HepG2 (cell line): Measurements from ENCODE around the gene TNP2. TPM values are rescaled to one million over a fixed set of nuclear protein-coding genes. Genes with fewer than 3 reads are reported as not detected.

ENCODE experiments used
- ATF7 ChIP-seq, 2 experiments: fragments of 450-650 bp in 1 of 2; sonication (generic) in 1 of 2; formaldehyde crosslinking in 1 of 2; IDR thresholded peaks; 2 replicates each; pipeline versions ENCODE4 v1.4.0 to v1.6.1; 2016 to 2020; ENCODE audit warnings: antibody characterized with exemption in 1 of 2, mild to moderate bottlenecking in 1 of 2, missing genetic modification reagents in 1 of 2
- MEF2D ChIP-seq: sonication (generic); formaldehyde crosslinking; IDR thresholded peaks from 2 replicates; pipeline ENCODE4 v1.5.1; 2020; ENCODE audit warnings: mild to moderate bottlenecking, missing genetic modification reagents
- MXD1 ChIP-seq: sonication (generic); formaldehyde crosslinking; IDR thresholded peaks from 2 replicates; pipeline ENCODE4 v1.4.0; 2020; ENCODE audit warnings: mild to moderate bottlenecking, missing genetic modification reagents
- PRDM4 ChIP-seq: sonication (generic); formaldehyde crosslinking; IDR thresholded peaks from 2 replicates; pipeline ENCODE4 v1.9.0; 2021; ENCODE audit warnings: missing genetic modification reagents, borderline replicate concordance
- RNF2 ChIP-seq: fragments of 450-650 bp; conservative IDR thresholded peaks from 2 replicates; pipeline ENCODE4 v1.6.1; 2016; ENCODE audit warnings: low read depth
- RXRB ChIP-seq: IDR thresholded peaks from 2 replicates; pipeline ENCODE4 v1.6.1; 2016; ENCODE audit warnings: borderline replicate concordance, missing genetic modification reagents, missing compliant biosample characterization
- SRY ChIP-seq: sonication (generic); formaldehyde crosslinking; IDR thresholded peaks from 2 replicates; pipeline ENCODE4 v1.8.0; 2022; ENCODE audit warnings: mild to moderate bottlenecking, missing genetic modification reagents
- ZC3H13 ChIP-seq: sonication (generic); formaldehyde crosslinking; IDR thresholded peaks from 2 replicates; pipeline ENCODE4 v1.8.1; 2023; ENCODE audit warnings: mild to moderate bottlenecking, missing genetic modification reagents, moderate library complexity
- ZEB1 ChIP-seq: IDR thresholded peaks from 2 replicates; pipeline ENCODE4 v1.6.1; 2012; ENCODE audit warnings: mild to moderate bottlenecking, low read depth, inconsistent platforms; ENCODE audit not compliant: insufficient replicate concordance
- ZNF768 ChIP-seq: sonication (generic); formaldehyde crosslinking; IDR thresholded peaks from 2 replicates; pipeline ENCODE4 v1.4.0; 2020; ENCODE audit warnings: missing genetic modification reagents
- polyA plus RNA-seq, 8 experiments: library from polyadenylated mRNA; depleted of rRNA in 3 of 8; stranded (reverse) in 7 of 8; unstranded in 1 of 8; fragments of >200 nt; fragmentation: Illumina TruSeq in 4 of 8; extraction: Trizol in 4 of 8; gene quantifications; 2 replicates each; pipeline versions ENCODE4 v1.2.1 to v1.2.3, GENCODE V29; 2011 to 2016; ENCODE audit warnings: low read depth in 4 of 8, missing spikeins in 1 of 8, mixed read lengths in 1 of 8; ENCODE audit not compliant: insufficient read depth in 1 of 8
- total RNA-seq, 5 experiments: library from RNA; depleted of rRNA; stranded (reverse); fragments of >200 nt; fragmentation: Illumina TruSeq; extraction: Trizol; gene quantifications; 2 replicates each; pipeline ENCODE4 v1.2.3, GENCODE V29; 2016; ENCODE audit warnings: low read depth in 1 of 5
- TF ChIP-seq, protein P1 (sequence below): sonication (generic); formaldehyde crosslinking; IDR thresholded peaks from 2 replicates; pipeline ENCODE4 v1.8.1; 2023; ENCODE audit warnings: mild to moderate bottlenecking, missing genetic modification reagents
- TF ChIP-seq, protein P2 (sequence below): IDR thresholded peaks from 2 replicates; pipeline ENCODE4 v1.6.1; 2016; ENCODE audit warnings: mild to moderate bottlenecking, missing biosample characterization, missing genetic modification reagents
- TF ChIP-seq, protein P3 (sequence below): sonication (generic); formaldehyde crosslinking; conservative IDR thresholded peaks from 2 replicates; pipeline ENCODE4 v1.8.1; 2023; ENCODE audit warnings: missing genetic modification reagents
- TF ChIP-seq, protein P4 (sequence below): sonication (generic); formaldehyde crosslinking; IDR thresholded peaks from 2 replicates; pipeline ENCODE4 v1.4.0; 2020; ENCODE audit warnings: missing genetic modification reagents

The TNP2 gene
- total and polyA plus RNA-seq, 2 of the 13 experiments (the other 11 are each of a cell fraction or from before 2014, with no cell fraction given): not detected

DNA sequence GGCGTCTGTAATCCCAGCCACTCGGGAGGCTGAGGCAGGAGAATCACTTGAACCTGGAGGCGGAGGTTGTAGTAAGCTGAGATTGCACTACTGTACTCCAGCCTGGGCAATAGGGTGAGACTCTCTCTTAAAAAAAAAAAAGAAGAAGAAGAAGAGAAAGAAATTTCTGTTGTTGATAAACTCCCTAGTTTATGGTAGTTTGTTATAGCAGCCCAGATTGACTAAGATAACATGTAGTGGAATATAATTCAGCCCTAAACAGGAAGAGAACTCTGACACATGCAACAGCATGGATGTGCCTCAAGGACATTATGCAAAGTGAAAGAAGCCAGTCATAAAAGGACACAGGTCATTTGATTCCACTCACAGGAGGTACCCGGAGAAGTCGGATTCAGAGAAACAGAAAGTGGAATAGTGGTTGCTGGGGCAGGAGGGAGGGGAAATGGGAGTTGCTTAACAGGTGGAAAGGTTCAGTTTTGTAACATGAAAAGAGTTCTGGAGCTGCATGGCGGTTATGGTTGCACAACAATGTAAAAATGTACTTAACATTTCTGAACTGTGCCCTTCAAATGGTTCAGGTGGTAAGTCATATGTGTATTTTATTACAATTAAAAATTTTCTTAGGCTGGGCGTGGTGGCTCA lies 38.0 kb upstream of the TNP2 start (continued):
- TF ChIP-seq ZC3H13 (CRISPR knock-in tag) (no peak; the same call in 1 of the 2 replicates), ATF7 (IDR thresholded peaks at IDR 0.05) (peak; percentile 35; the same call in 1 of the 2 replicates), ATF7 (CRISPR knock-in tag; IDR thresholded peaks at IDR 0.05) (no peak), RNF2 (no peak), PRDM4 (CRISPR knock-in tag) (no peak; the same call in 1 of the 2 replicates), ZNF768 (CRISPR knock-in tag) (no peak), MEF2D (no peak; the same call in 1 of the 2 replicates), RXRB (CRISPR knock-in tag) (peak; percentile 91), ZEB1 (peak; percentile 87), MXD1 (CRISPR knock-in tag) (no peak), SRY (no peak)
- TF ChIP-seq, protein P1, sequence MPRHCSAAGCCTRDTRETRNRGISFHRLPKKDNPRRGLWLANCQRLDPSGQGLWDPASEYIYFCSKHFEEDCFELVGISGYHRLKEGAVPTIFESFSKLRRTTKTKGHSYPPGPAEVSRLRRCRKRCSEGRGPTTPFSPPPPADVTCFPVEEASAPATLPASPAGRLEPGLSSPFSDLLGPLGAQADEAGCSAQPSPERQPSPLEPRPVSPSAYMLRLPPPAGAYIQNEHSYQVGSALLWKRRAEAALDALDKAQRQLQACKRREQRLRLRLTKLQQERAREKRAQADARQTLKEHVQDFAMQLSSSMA (CRISPR knock-in tag): no peak
- TF ChIP-seq, protein P2, sequence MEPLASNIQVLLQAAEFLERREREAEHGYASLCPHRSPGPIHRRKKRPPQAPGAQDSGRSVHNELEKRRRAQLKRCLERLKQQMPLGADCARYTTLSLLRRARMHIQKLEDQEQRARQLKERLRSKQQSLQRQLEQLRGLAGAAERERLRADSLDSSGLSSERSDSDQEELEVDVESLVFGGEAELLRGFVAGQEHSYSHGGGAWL (CRISPR knock-in tag): no peak
- TF ChIP-seq, protein P3, sequence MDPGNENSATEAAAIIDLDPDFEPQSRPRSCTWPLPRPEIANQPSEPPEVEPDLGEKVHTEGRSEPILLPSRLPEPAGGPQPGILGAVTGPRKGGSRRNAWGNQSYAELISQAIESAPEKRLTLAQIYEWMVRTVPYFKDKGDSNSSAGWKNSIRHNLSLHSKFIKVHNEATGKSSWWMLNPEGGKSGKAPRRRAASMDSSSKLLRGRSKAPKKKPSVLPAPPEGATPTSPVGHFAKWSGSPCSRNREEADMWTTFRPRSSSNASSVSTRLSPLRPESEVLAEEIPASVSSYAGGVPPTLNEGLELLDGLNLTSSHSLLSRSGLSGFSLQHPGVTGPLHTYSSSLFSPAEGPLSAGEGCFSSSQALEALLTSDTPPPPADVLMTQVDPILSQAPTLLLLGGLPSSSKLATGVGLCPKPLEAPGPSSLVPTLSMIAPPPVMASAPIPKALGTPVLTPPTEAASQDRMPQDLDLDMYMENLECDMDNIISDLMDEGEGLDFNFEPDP (CRISPR knock-in tag): no peak
- TF ChIP-seq, protein P4, sequence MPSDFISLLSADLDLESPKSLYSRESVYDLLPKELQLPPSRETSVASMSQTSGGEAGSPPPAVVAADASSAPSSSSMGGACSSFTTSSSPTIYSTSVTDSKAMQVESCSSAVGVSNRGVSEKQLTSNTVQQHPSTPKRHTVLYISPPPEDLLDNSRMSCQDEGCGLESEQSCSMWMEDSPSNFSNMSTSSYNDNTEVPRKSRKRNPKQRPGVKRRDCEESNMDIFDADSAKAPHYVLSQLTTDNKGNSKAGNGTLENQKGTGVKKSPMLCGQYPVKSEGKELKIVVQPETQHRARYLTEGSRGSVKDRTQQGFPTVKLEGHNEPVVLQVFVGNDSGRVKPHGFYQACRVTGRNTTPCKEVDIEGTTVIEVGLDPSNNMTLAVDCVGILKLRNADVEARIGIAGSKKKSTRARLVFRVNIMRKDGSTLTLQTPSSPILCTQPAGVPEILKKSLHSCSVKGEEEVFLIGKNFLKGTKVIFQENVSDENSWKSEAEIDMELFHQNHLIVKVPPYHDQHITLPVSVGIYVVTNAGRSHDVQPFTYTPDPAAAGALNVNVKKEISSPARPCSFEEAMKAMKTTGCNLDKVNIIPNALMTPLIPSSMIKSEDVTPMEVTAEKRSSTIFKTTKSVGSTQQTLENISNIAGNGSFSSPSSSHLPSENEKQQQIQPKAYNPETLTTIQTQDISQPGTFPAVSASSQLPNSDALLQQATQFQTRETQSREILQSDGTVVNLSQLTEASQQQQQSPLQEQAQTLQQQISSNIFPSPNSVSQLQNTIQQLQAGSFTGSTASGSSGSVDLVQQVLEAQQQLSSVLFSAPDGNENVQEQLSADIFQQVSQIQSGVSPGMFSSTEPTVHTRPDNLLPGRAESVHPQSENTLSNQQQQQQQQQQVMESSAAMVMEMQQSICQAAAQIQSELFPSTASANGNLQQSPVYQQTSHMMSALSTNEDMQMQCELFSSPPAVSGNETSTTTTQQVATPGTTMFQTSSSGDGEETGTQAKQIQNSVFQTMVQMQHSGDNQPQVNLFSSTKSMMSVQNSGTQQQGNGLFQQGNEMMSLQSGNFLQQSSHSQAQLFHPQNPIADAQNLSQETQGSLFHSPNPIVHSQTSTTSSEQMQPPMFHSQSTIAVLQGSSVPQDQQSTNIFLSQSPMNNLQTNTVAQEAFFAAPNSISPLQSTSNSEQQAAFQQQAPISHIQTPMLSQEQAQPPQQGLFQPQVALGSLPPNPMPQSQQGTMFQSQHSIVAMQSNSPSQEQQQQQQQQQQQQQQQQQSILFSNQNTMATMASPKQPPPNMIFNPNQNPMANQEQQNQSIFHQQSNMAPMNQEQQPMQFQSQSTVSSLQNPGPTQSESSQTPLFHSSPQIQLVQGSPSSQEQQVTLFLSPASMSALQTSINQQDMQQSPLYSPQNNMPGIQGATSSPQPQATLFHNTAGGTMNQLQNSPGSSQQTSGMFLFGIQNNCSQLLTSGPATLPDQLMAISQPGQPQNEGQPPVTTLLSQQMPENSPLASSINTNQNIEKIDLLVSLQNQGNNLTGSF (CRISPR knock-in tag): 0 out of 2 replicates have a peak, but pooled peaks have one; percentile 15
